ENCODE data around the gene FMN2. TPM values are rescaled to one million over a fixed set of nuclear protein-coding genes. Genes with fewer than 3 reads are reported as not detected.

Gene FMN2
- total and polyA plus RNA-seq, 2 experiments from 2014 or later = 0.97 TPM; not detected in 1

- H3K79me2 ChIP-seq = no peaks in the 10 kb centered on the region
- 89% methylated on average over 2 of the region's 2 CpGs for WGBS (ENCODE audit: low lambda C conversion rate, missing lambda C conversion rate)
These were observed 42.9 kb downstream of the FMN2 start for GRCh38 chr1:240134596-240134995.

GRCh38 chr1:240136402-240136801 is 44.7 kb downstream of the FMN2 start:
- no peak for DNase-seq (ENCODE audit: low spot score)
- no peak for TF ChIP-seq EZH2phosphoT487 (IDR thresholded peaks at IDR 0.05; ENCODE audit: low read depth, severe bottlenecking, unreplicated experiment)
- TF ChIP-seq EZH2 (IDR thresholded peaks at IDR 0.05; ENCODE audit: borderline replicate concordance) = no peak
- H3K9me3 ChIP-seq (ENCODE audit: low read depth) = no peaks in the 10 kb centered on the region
- 81% methylated on average over 3 of the region's 3 CpGs for WGBS (ENCODE audit: low lambda C conversion rate, missing lambda C conversion rate)
- no peaks in the 10 kb centered on the region for H4K20me1 ChIP-seq (ENCODE audit: insufficient read depth, poor library complexity, severe bottlenecking)
- no peaks in the 10 kb centered on the region for H3K4me1 ChIP-seq (ENCODE audit: insufficient read depth)
- no peaks in the 10 kb centered on the region for H3K79me2 ChIP-seq
- H3K27me3 ChIP-seq = no peaks in the 10 kb centered on the region
- H3K9me2 ChIP-seq (replicated peaks; ENCODE audit: insufficient read depth) = no peaks in the 10 kb centered on the region
- H3K27ac ChIP-seq = no peak overlapping the region
- no peaks in the 10 kb centered on the region for H3K36me3 ChIP-seq (replicated peaks; ENCODE audit: insufficient read depth, low read depth)
- H3K4me3 ChIP-seq = no peak overlapping the region
- no peak overlapping the region for H3K4me2 ChIP-seq
- no peak overlapping the region for H2AFZ ChIP-seq

More at GRCh38 chr1:240134596-240134995, 42.9 kb downstream of the FMN2 start:
- Histone ChIP-seq H3K9me2 (replicated peaks; ENCODE audit: insufficient read depth) (no peaks in the 10 kb centered on the region), H3K4me1 (ENCODE audit: insufficient read depth) (no peaks in the 10 kb centered on the region), H4K20me1 (ENCODE audit: insufficient read depth, poor library complexity, severe bottlenecking) (no peaks in the 10 kb centered on the region), H3K4me2 (no peak overlapping the region), H3K27me3 (no peaks in the 10 kb centered on the region), H3K36me3 (replicated peaks; ENCODE audit: insufficient read depth, low read depth) (no peaks in the 10 kb centered on the region), H3K4me3 (no peak overlapping the region), H3K9me3 (ENCODE audit: low read depth) (no peaks in the 10 kb centered on the region), H3K27ac (no peak overlapping the region), H2AFZ (no peak overlapping the region)
- no peak for DNase-seq (ENCODE audit: low spot score)
- TF ChIP-seq EZH2phosphoT487 (IDR thresholded peaks at IDR 0.05; ENCODE audit: low read depth, severe bottlenecking, unreplicated experiment) = no peak
- TF ChIP-seq, protein P1, sequence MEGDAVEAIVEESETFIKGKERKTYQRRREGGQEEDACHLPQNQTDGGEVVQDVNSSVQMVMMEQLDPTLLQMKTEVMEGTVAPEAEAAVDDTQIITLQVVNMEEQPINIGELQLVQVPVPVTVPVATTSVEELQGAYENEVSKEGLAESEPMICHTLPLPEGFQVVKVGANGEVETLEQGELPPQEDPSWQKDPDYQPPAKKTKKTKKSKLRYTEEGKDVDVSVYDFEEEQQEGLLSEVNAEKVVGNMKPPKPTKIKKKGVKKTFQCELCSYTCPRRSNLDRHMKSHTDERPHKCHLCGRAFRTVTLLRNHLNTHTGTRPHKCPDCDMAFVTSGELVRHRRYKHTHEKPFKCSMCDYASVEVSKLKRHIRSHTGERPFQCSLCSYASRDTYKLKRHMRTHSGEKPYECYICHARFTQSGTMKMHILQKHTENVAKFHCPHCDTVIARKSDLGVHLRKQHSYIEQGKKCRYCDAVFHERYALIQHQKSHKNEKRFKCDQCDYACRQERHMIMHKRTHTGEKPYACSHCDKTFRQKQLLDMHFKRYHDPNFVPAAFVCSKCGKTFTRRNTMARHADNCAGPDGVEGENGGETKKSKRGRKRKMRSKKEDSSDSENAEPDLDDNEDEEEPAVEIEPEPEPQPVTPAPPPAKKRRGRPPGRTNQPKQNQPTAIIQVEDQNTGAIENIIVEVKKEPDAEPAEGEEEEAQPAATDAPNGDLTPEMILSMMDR (IDR thresholded peaks at IDR 0.05; ENCODE audit: poor library complexity) = no peak
- TF ChIP-seq EZH2 (IDR thresholded peaks at IDR 0.05; ENCODE audit: borderline replicate concordance) = no peak

DNA sequence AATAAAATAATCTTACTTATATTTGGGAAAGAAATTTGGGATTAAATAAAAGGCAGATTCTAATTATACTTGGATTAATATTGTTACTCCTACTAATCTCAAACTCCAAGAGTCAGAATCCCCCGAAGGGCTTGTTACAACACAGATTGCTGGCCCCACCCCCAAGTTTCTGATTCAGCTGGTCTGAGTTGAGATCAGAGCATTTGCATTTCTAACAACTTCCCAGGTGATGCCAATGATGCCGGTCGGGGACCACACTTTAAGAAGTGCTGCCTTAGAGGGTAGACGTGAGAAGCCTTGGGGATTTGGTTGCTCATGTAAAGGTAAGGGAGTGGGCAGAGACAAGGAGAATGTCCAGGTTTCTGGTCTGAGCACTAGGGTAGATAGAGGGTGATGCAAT is 47.2 kb downstream of the FMN2 start:
- no peaks in the 10 kb centered on the region for H3K79me2 ChIP-seq
- H4K20me1 ChIP-seq (ENCODE audit: insufficient read depth, poor library complexity, severe bottlenecking) = no peaks in the 10 kb centered on the region
- no peak overlapping the region for H2AFZ ChIP-seq
- H3K4me2 ChIP-seq = no peak overlapping the region
- DNase-seq (ENCODE audit: low spot score) = no peak
- H3K9me3 ChIP-seq (ENCODE audit: low read depth) = no peaks in the 10 kb centered on the region
- H3K4me3 ChIP-seq = no peak overlapping the region
- TF ChIP-seq EZH2 (IDR thresholded peaks at IDR 0.05; ENCODE audit: borderline replicate concordance) (no peak), EZH2phosphoT487 (IDR thresholded peaks at IDR 0.05; ENCODE audit: low read depth, severe bottlenecking, unreplicated experiment) (no peak)
- TF ChIP-seq, protein P1 (IDR thresholded peaks at IDR 0.05; ENCODE audit: poor library complexity) = no peak
- H3K9me2 ChIP-seq (replicated peaks; ENCODE audit: insufficient read depth) = no peaks in the 10 kb centered on the region
- WGBS (ENCODE audit: low lambda C conversion rate, missing lambda C conversion rate) = 39% methylated on average over 4 of the region's 4 CpGs
- H3K27me3 ChIP-seq = no peaks in the 10 kb centered on the region
- H3K27ac ChIP-seq = no peak overlapping the region
- H3K4me1 ChIP-seq (ENCODE audit: insufficient read depth) = no peaks in the 10 kb centered on the region
- H3K36me3 ChIP-seq (replicated peaks; ENCODE audit: insufficient read depth, low read depth) = no peaks in the 10 kb centered on the region

DNA sequence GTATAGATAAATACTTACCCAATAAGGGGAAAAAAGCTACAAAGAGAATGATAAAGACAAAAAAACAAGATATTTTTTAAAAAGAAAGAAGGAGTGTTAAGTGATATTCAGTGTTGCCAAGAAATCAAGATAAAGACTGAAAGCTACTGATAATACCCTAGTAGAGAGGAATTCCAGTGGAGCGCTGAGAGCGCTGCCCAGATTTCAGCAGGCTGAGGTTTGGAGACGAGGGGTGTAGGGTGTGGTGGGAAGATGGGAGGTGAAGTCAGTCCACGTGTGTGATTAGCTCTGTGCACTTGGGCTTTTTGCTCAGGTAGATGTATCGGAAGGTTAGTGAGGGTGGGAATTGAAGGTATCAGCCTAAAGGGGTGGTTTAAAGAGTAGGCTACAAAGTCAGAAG is 47.8 kb downstream of the FMN2 start:
- DNase-seq (ENCODE audit: low spot score) = no peak
- WGBS (ENCODE audit: low lambda C conversion rate, missing lambda C conversion rate) = 74% methylated on average over 5 of the region's 5 CpGs
- H3K4me3 ChIP-seq = no peak overlapping the region
- H3K36me3 ChIP-seq (replicated peaks; ENCODE audit: insufficient read depth, low read depth) = no peaks in the 10 kb centered on the region
- no peaks in the 10 kb centered on the region for H3K9me3 ChIP-seq (ENCODE audit: low read depth)
- H3K9me2 ChIP-seq (replicated peaks; ENCODE audit: insufficient read depth) = no peaks in the 10 kb centered on the region
- no peaks in the 10 kb centered on the region for H3K27me3 ChIP-seq
- no peak overlapping the region for H2AFZ ChIP-seq
- H3K4me2 ChIP-seq = no peak overlapping the region
- H3K27ac ChIP-seq = no peak overlapping the region
- H3K79me2 ChIP-seq = no peaks in the 10 kb centered on the region
- H3K4me1 ChIP-seq (ENCODE audit: insufficient read depth) = no peaks in the 10 kb centered on the region
- no peaks in the 10 kb centered on the region for H4K20me1 ChIP-seq (ENCODE audit: insufficient read depth, poor library complexity, severe bottlenecking)
- TF ChIP-seq EZH2 (IDR thresholded peaks at IDR 0.05; ENCODE audit: borderline replicate concordance) = no peak
- no peak for TF ChIP-seq EZH2phosphoT487 (IDR thresholded peaks at IDR 0.05; ENCODE audit: low read depth, severe bottlenecking, unreplicated experiment)
- TF ChIP-seq, protein P1 (IDR thresholded peaks at IDR 0.05; ENCODE audit: poor library complexity) = no peak
